ENCODE data around the gene MINAR1.

MINAR1 gene

GRCh38 chr15:79432345-79433275 lies 474 bp downstream of the MINAR1 start:
- no peak for DNase-seq

GRCh38 chr15:79433276-79433990 lies 1.3 kb downstream of the MINAR1 start:
- DNase-seq: no peak

DNA sequence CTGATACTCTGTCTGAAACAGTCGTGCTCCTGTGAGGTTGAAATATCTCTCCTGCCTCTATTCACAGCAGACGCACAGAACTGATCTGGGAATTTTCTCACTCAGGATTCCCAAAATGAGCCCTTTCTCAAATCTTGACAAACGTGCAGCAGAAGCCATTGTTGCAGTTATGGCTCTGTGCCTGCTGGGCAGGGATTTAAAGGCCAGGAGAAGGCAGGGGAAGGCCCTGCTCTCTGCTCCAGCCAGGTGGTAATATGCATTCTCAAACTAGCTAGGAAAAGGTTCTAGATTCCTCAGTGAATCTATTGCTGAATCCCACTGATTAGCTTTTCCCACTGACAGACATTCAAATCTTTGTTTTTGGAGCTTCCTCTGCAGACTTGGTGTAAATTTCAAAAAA lies 2.2 kb downstream of the MINAR1 start:
- no peak for DNase-seq

GRCh38 chr15:79436037-79436780 lies 4.1 kb downstream of the MINAR1 start:
- DNase-seq: no peak

DNA sequence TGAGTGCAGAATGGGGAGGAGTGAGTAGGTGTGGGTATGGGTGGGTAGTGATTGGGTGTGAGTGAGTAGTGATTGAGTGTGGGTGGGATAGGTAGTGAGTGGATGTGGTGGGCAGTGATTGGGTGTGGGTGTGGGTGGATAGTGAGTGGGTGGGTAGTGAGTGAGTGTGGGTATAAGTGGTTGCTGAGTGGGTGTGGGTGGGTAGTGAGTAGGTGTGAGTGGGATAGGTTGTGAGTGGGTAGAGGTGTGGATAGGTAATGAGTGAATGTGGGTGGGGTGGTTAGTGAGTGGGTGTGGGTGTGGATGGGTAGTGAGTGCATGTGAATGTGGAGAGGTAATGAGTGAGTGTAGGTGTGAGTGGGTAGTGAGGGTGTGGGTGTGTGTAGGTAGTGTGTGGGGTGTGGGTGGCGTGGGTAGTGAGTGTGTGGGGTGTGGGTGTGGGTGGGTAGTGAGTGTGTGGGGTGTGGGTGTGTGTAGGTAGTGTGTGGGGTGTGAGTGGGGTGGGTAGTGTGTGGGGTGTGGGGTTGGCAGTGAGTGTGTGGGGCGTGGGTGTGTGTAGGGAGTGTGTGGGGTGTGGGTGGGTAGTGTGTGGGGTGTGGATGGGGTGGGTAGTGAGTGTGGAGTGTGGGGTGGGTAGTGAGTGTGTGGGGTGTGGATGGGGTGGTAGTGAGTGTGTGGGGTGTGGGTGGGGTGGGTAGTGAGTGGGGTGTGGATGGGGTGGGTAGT lies 5.3 kb downstream of the MINAR1 start:
- DNase-seq: no peak

DNA sequence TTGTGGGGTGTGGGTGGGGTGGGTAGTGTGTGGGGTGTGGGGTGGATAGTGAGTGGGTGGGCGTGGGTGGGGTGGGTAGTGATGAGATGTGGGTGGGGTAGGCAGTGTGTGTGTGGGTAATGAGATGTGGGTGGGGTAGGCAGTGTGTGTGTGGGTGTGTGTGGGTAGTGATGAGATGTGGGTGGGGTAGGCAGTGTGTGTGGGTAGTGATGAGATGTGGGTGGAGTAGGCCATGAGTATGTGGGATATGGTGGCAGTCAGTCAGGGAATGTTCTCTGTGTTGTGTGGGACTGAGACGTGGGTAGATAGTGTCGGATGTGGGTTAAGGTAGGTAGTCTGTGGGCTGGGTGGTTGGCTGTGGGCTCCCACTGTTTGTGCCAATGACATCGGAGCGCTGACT lies 7.1 kb downstream of the MINAR1 start:
- no peak for DNase-seq

DNA sequence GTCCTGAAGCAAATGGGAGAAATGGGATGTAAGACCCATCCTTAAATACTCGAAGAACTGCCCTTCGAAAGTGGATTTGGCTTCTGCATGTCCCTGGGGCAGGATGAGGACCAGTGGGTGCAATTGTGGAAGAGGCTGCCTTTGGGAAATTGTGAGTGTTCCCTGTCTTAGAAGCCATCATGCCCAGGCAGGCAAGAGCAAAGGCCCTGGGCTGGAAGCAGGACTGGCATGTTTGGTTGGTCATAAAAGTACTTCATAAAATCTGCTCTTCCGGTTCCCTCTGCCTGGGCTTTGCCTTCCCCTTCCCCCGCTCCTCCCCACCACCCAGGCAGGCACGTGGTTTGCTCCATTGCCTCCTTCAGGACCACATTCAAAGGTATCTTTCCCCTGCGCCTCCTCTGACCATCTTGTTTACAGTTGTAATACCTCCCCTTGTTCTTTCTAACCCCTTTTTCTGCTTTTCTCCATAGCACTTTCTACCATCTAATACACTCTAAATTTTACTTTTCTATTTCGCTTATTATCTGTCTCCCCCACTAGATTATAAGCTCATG lies 8.3 kb downstream of the MINAR1 start:
- DNase-seq: no peak

DNA sequence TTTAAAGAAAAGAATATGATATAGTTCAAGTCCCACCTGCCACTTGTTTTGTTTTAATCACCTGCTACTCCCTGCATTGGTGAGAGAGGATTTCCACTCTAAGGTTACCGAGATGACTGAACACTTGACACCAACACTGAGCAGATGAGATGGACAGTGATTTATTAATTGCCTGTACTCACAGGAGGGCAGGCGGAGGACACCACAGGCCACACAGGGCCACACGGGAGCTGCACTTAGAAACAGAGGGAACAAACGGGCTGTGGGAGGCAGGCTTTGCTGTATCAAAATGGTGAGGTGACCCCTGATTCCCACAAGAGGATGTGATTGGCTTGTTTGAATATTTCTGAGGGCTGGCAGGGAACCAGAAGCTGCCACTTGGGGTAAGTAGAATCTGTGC lies 10.8 kb downstream of the MINAR1 start:
- DNase-seq: no peak

DNA sequence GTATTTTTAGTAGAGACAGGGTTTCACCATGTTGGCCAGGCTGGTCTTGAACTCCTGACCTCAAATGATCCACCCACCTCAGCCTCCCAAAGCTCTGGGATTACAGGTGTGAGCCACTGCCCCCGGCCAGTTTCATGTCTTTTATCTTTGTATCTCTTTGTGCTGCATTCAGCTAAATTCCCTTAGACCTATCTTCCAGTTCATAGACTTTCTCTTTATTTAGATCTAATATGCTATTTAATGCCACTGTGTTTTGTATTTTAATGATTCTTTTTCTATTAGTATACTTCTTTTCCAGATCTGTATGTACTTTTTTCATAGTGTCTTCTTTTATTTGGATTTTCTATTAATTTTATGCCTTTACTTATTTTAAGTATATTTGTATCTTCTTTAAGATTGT lies 14.9 kb downstream of the MINAR1 start:
- DNase-seq: no peak

GRCh38 chr15:79450648-79451047 lies 18.5 kb downstream of the MINAR1 start:
- no peak for DNase-seq

- DNase-seq: no peak
Measured at GRCh38 chr15:79451361-79451999, 19.3 kb downstream of the MINAR1 start.

- no peak for DNase-seq
Measured at GRCh38 chr15:79452244-79453051, 20.3 kb downstream of the MINAR1 start.

GRCh38 chr15:79453446-79453845 lies 21.3 kb downstream of the MINAR1 start:
- DNase-seq: no peak

DNA sequence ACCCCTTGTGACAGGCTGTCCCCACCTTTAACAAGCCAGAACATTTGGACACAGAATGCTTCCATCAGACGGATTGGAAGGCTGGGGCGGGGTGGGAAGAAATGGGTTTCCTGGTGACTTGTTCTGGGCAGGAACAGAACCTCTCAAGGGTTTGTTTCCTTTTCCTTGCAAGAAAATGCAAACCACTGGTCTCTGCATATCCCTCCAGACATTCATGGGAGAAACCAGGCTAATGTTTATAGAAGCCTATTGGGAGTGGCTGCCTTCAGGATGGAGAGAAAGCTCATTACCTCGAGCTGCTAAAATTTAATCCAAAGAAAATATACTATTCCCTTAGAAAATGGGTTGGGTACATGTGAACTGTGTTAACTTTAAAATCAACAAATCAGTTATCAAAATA lies 21.9 kb downstream of the MINAR1 start:
- no peak for DNase-seq

DNA sequence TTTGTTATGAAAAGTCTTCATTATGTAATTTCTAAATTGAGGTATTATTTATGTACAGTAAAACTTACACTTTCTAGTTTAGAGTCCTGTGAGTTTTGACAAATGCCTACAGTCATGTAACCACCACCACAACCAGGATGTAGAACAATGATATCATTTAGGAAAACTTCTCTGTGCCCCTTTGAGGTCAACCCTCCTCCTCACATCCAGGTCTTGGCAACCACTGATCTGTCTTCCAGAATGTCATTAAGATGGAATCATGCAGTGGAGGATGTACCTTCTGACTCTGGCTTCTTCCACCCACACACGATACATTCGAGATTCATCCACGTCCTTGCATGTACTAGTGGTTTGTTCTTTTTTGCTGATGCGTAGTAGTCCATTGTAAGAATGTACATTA lies 23.2 kb downstream of the MINAR1 start:
- no peak for DNase-seq

- no peak for DNase-seq
Measured at GRCh38 chr15:79455943-79456342, 23.8 kb downstream of the MINAR1 start.

DNA sequence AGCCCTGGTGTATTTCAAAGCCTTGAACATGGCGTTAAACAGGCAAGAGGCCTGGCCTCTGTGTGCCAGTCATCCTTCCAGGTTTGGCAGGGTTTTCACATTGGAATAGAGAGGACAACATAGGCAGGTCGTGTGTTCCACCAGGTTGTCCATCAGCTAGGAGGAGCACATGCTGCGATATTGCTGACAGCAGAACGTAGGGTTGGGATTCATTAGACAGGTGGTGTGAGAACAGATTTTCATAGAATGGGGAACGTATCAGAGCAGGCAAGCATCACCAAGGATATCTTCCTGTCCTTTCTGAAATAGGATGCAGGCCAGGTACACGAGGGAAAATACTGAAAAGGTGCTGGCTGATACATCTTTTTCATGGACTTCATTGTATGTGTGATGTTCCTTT lies 26.4 kb downstream of the MINAR1 start:
- DNase-seq: no peak

DNA sequence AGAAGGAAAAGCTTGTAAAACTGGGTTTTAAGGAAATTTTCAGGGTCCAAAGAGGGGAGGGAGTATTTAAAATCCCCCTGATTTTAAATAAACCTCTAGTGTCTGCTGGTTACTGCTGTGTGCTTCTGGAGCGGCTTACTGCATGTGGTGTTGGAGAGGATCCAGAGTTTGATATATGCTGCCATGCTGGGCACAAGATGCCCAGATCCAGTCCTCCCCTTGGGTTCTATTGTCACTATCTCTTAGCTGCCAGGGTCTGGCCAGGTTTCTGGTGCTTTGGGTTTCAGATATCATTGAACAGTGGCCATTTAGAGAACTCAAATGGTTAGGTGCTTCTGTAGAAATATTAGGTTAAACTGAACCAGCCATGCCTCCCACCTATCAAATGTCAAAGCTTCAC lies 27.5 kb downstream of the MINAR1 start:
- no peak for DNase-seq

DNA sequence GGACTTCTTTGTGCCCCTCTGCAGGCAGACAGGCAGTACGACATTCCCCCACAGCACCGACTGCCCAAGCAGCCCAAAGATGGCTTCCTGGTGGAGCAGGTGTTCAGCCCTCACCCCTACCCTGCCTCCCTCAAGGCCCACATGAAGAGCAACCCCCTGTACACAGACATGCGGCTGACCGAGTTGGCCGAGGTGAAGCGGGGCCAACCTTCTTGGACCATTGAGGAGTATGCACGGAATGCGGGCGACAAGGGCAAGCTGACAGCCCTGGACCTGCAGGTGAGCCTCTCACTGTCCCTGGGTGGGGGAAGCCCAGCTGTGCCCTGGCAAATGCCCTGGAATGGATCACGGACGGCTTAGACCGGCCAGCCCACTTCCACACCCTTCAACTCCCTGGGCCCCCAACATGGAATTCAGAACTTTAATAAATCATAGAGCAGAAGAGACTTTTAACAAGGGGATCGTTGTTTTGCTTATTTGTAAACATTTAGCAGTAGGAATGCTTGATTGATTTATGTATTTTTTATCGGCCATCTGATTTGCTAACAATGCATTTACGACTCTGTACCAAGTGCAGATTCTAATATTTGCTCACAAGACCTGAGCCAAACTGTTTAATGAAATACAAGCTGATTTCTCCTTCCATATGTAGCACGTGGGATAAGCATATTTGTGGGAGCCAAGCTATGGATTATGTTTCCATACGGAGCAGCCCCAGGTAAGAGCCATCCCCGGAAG lies 31.1 kb downstream of the MINAR1 start:
- DNase-seq: no peak

DNA sequence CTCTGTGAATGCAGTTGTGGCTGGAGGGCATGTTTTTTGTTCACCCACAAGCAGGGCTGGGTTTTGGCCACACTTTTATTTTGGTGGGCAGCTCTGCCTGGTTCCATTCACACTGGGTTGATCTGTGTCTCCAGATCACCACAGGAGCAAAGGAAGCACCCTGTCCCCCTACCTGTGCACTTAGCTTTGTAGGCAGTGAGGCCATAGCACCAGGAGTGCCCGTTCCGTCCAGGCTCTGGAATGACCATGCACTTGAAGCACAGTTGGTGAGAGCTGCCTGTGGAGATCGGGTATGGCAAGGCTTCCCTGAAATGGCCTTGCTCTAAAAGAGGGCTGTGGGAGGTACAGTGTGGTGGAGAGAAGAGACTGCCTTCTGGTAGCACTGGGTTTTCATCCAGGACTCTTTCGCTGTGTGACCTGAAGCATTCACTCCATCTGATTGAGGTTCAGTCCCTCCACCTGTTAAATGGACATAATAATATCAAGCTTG lies 31.7 kb downstream of the MINAR1 start:
- no peak for DNase-seq

All from stimulated activated CD4-positive, alpha-beta T cell treated with anti-CD3 and anti-CD28 coated beads, Interleukin-4, amount 100 ng/mL, for 24 hours (primary cell).